HPDE6-E6E7 (cell line): ENCODE data around the gene COG2.
"Not testable (repeated sequence)": the region's sequence is repeated elsewhere in the genome, so short reads cannot be mapped to it uniquely, and the experiment has no call there.

Source experiments
- DNase-seq: peaks from one replicate; pipeline ENCODE4 v3.0.0; 2011; ENCODE audit warnings: missing footprints; ENCODE audit errors: extremely low spot score

Gene COG2

DNA sequence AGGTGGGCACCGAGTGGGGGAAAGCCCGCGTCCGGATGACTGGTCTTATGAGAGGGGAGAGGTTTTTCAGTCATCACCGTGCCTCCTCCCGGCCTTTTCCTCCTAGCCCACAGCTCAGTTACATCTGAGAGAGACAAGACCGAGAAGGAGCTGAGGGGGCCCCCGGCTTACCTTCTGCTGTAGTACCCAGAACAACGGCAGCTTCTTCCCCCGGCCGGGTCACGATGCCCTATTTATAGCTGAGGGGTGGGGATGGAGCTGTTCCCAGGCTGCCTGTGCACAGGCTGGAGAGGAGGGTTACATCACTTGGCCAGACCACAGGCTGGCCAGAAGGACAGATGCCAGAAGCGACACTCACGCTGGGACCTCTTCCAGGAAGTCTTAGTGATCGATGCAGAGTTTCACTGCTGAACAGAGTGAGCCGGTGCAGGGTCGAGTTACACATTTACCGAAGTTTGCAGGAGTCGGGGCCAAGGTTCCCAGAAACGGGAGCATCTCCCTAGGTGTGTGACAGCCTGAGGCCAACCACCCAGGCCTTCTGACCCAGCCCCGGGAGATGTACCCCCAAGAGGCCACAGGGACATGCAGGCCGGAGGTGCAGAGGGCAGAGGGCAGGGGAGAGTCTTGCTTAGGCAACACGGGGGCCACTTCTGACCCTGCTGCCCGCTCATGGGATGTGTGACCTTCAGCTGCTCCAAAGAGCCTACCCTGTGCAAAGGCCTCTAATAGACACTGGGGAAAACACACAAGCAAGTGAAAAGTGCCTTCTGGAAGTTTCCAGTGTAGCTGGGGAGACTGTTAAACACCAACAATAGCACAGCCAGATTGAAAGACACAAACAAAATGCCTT, 71.9 kb downstream of the COG2 start, which contains the start of gene AGT:
TSS of gene AGT (minus strand) at position 208 of the 850 bp plus-strand sequence. CDS start 3,299 bp downstream, outside the sequence.
- no peak for DNase-seq

DNA sequence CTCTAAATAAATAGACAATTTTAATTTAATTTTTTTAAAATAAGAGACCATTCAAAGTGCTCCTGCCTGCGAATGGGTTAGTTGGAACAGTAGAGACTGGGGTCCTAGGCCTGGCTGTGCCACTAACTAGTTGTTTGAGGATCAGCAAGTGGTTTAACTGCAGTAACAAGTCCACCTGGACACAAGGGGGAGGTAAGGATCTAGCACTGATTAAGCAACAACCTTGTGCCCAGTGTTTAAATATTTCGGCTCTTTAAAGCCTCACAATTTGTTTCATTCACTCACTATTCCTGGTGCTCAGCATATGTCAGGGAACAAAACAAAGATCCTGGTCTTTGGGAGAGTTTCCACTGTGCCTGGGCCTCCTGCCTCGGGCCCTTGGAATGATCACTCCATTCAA, 73.2 kb downstream of the COG2 start:
- DNase-seq = no peak

DNA sequence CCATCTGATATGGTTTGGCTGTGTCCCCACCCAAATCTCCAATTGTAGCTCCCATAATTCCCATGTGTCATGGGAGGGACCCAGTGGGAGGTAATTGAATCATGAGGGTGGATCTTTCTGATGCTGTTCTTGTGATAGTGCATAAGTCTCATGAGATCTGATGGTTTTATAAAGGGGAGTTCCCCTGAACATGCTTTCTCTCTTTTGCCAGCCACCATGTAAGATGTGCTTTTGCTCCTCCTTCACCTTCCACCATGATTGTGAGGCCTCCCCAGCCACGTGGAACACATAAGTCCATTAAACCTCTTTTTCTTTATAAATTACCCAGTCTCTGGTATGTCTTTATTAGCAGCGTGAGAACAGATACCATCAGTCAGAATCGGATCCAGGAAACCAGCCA, 74.2 kb downstream of the COG2 start:
- not testable (repeated sequence) for DNase-seq

DNA sequence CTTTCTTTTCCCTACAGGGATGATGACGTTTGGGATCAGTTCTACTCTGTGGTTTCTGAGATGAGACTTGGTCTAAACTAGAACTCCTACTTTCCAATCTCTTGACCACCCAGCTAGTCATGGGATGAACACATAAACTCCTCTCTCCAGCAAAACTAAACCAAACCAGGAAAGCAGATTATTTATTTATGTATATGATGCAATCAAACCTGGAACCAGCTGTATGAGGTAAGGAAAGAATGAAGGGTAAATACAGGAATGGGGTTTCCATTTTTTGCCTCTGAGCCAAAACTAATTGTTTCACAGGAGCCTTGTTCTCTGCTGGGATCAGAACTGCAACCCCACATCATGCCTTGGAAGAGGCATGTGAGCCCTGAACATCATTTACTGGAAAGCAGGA, 75.0 kb downstream of the COG2 start:
- no peak for DNase-seq

DNA sequence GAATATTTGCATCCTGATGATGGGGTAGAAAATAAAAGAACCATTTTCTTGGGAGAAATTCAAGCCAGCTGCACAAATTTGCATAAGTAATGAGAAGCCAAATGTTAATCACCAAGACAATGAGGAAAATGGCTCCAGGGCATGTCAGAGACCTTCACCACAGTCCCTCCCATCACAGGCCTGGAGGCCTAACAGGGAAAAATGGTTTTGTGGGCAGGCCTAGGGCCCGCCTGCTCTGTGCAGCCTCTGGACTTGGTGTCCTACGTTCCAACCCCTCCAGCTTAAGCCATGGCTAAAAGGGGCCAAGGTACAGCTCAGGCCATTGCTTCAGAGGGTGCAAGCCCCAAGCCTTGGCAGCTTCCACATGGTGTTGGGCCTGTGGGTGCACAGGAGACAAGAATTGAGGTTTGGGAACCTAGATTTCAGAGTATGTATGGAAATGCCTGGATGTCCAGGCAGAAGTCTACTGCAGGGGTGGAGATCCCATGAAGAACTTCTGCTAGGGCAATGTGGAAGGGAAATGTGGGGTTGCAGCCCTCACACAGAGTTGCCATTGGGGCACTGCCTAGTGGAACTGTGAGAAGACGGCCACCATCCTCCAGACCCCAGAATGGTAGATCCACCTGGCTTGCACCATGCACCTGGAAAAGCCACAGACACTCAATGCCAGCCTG, 79.7 kb downstream of the COG2 start:
- DNase-seq = not testable (repeated sequence)

DNA sequence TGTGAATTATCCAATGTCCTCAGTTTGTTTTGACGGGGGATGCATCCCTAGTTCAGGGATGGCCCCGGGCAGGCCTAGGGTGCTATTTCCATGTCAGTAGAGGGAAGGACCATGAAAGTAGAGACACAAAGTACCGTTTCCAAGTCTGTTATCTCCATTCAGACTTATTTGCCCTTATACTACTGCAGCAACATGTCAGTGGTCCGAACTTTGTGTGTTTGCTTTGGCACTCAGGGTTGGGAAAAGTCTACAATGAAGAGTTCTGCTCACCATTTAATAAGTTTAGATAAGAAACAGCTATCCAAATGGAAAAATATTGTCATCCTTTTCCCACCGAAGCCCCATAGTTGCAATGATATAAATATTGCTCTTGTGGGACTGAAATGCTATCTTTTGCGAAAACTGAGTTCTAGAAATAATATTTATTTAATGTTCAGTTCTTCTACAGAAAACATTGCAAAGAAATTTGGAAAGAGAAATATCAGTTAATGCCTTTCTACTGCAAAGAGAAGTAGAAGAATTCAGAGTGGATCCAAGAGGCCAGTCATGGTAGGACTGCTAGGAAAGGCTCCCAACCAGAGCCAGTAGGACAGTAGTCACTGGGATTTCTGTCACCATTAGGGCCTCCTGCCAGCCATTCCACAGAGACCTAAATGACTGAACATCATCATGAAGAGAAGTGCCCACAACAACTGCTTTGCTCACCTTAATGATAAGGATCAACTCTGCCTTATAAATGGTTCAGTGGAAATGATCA, 83.2 kb downstream of the COG2 start:
- DNase-seq = no peak

DNA sequence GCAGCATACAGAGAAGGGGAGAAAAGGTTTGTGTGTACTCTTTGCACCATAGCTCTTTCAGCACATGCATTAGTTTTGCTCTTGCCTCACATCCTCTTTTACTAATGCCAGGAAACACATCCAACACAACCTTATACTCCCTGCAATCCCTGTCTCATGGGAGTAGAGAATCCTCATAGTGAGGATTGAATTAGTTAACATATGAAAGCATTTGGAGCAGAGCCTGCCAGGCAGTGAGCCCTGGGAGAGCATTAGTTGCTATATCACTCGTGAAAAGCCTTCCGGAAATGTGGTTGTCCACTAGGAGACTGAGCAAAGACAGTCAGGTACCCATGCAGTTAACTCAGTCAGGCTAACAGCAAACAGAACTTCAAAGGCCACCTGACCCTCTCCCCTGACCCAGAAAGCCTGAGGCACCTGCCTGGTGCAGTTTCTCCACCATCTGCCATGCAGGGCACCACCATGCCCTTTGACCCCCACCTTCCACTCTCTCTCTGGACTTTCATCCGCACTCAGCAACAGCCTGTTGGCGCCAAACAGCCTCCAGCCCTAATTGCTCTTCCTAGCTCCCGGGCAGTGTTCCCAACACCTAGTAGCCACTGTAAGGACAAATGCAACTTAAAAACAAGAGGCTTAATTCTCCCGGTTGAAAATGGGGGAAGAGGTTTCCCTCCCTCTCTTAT, 86.6 kb downstream of the COG2 start:
- DNase-seq = no peak

DNA sequence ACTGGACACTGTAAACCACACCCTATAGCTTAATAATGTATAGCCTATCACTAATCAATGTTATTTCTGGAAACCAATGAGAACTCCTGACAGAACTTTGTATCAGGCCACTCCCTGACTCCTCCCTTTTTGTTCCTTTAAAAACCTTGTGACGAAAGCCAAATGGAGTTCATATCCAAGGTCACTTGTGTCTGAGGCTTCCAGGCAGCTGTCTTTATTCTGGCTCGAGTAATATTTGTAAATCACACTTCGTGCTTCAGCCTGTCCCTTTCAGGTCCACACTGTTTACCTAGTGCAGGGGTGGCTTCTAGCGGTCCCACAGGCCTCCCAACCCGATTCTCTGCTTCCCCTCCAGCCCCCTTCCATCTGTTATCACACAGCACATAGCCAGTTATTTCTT, 88.7 kb downstream of the COG2 start:
- no peak for DNase-seq

DNA sequence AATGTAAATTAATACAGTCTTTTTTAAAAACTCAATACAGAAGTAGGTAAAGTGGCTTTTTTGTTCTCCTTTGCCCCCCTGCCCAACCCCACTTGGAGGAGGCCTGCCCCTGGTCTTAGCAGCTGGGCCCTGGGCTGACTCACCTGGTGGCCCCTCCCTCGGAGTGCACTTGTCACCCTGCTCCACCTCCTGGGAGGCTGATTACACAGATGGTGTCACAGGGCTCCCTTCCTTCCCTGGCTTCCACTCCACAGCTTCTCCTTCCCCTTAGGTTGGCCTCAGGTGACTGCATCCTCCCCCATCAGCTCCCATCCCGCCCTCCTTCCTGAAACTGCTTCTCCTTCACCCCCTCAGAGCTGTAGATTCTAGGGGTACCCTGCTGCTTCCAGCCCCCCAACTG, 93.2 kb downstream of the COG2 start:
- DNase-seq = no peak

DNA sequence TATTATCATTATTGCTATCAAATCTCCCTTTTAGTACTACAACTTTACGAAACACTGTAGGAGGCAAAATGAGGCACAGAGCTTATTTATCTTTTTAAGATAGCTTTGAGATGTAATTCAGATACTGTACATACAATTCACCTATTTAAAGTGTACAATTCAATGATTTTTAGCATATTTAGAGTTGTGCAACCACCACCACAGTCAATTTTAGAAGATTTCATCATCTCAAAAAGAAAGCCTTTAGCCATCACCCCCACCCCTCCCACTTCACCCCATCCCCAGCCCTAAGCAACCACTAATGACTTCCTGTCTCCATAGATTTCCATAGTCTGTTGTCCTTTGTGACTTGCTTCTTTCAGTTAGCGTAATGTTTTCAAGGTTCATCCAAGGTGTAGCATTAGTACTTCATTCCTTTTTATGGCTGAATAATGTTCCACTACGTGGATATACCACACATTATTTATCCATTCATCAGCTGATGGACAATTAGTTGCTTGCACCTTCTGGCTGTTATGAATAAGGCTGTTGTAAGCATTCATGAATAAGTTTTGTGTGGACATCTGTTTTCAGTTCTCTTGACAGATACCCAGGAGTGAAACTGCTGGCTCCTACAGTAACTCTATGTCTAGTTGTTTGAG, 95.5 kb downstream of the COG2 start:
- no peak for DNase-seq

DNA sequence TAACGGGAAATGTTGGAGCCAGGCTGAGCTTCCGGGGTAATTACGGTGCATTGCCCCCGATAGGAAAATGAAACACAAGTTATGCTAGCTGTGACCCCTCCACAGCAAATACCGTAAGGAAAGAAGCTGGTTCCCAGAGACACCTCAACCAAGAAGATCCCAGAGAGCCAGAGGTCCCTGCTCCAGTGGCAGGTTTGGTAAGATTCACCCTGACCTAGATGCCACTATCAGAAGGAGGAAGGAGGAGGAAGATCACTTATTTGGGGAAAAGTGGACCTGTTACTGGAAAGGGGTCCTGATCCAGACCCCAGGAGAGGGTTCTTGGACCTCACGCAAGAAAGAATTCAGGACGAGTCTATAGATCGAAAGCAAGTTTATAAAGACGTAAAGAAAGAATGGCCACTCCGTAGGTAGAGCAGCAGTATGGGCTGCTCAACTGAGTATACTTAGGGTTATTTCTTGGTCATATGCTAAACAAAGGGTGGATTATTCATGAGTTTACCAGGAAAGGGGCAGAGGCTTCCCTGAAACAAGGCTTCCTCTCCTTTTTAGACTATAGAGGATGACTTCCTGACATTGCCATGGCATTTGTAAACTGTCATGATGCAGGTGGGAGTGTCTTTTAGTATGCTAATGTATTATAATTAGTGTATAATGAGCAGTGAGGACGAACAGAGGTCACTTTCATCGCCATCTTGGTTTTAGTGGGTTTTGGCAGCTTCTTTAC, 97.4 kb downstream of the COG2 start:
- no peak for DNase-seq
